SK-N-SH (cell line): ENCODE measurements around the gene YWHAH. TPM values are rescaled to one million over a fixed set of nuclear protein-coding genes. Genes with fewer than 3 reads are reported as not detected.

Experiments
- CTCF ChIA-PET: fragments of 300-600, 350-600 bp; formaldehyde crosslinking; extraction: SDS; loops from one replicate; lab custom pipeline; 2021; lab: Yijun Ruan, JAX
- POLR2A ChIA-PET: fragments of 350-600 bp; sonication (Branson Sonifier 250); formaldehyde crosslinking; extraction: SDS; loops from one replicate; lab custom pipeline; 2020; ENCODE audit warnings: antibody characterized with exemption, inconsistent platforms; lab: Yijun Ruan, JAX
- DNase-seq: peaks from one replicate; pipeline ENCODE4 v3.0.0; 2012
- H2AFZ ChIP-seq: fragments of 200-600 bp; sonication (generic); 2 replicates; pipeline ENCODE4 v1.8.1; 2016; ENCODE audit warnings: antibody characterized with exemption, mild to moderate bottlenecking, low read depth
- H3F3A ChIP-seq: fragments of 200-600 bp; sonication (generic); replicated peaks from 2 replicates; pipeline ENCODE3; 2016; ENCODE audit warnings: antibody characterized with exemption, mild to moderate bottlenecking; ENCODE audit not compliant: insufficient read depth
- H3K27ac ChIP-seq, 2 experiments: fragments of 200-500 bp in 1 of 2; fragments of 200-600 bp in 1 of 2; sonication (Bioruptor generic) in 1 of 2; sonication (generic), shearing (Covaris generic) in 1 of 2; 2 replicates each; pipeline versions ENCODE4 v1.5.1 to v1.6.1; 2014 to 2016; ENCODE audit warnings: low read depth in 2 of 2, inconsistent platforms in 1 of 2, low read length in 1 of 2, mild to moderate bottlenecking in 1 of 2, mixed read lengths in 1 of 2
- H3K27me3 ChIP-seq: fragments of 200-600 bp; sonication (generic), shearing (Covaris generic); 2 replicates; pipeline ENCODE4 v1.6.1; 2016; ENCODE audit warnings: mixed run types; ENCODE audit not compliant: insufficient read depth
- H3K36me3 ChIP-seq, 2 experiments: fragments of 200-500 bp in 1 of 2; fragments of 200-600 bp in 1 of 2; sonication (Bioruptor generic) in 1 of 2; sonication (generic) in 1 of 2; replicated peaks in 1 of 2; 2 replicates each; pipeline versions ENCODE3 to v1.5.1; 2014 to 2016; ENCODE audit warnings: low read length in 1 of 2, mild to moderate bottlenecking in 1 of 2; ENCODE audit not compliant: insufficient read depth in 2 of 2, control insufficient read depth in 1 of 2
- H3K4me1 ChIP-seq, 2 experiments: fragments of 200-500 bp in 1 of 2; fragments of 200-600 bp in 1 of 2; sonication (Bioruptor generic) in 1 of 2; sonication (generic), shearing (Covaris generic) in 1 of 2; 2 replicates each; pipeline versions ENCODE4 v1.5.1 to v1.6.1; 2014 to 2016; ENCODE audit warnings: low read depth in 1 of 2, low read length in 1 of 2, mixed run types in 1 of 2; ENCODE audit not compliant: insufficient read depth in 2 of 2, control insufficient read depth in 1 of 2
- H3K4me2 ChIP-seq: fragments of 200-600 bp; sonication (generic), shearing (Covaris generic); 2 replicates; pipeline ENCODE4 v1.6.1; 2017; ENCODE audit warnings: mixed run types
- H3K4me3 ChIP-seq, 2 experiments: fragments of 200-500 bp in 1 of 2; fragments of 200-600 bp in 1 of 2; sonication (Bioruptor generic) in 1 of 2; sonication (generic), shearing (Covaris generic) in 1 of 2; 2 replicates each; pipeline versions ENCODE4 v1.5.1 to v1.8.1; 2014 to 2016; ENCODE audit warnings: low read depth in 2 of 2, inconsistent platforms in 1 of 2, low read length in 1 of 2, mild to moderate bottlenecking in 1 of 2, mixed read lengths in 1 of 2, moderate library complexity in 1 of 2
- H3K79me2 ChIP-seq: fragments of 200-600 bp; sonication (generic); 2 replicates; pipeline ENCODE4 v1.8.1; 2017; ENCODE audit warnings: mild to moderate bottlenecking; ENCODE audit not compliant: insufficient read depth
- H3K9ac ChIP-seq: fragments of 200-600 bp; sonication (generic); 2 replicates; pipeline ENCODE4 v1.6.1; 2017; ENCODE audit warnings: mixed run types
- H3K9me2 ChIP-seq: fragments of 200-600 bp; sonication (generic); 2 replicates; pipeline ENCODE4 v1.6.1; 2017; ENCODE audit warnings: mixed run types
- H3K9me3 ChIP-seq: fragments of 200-600 bp; sonication (generic); 2 replicates; pipeline ENCODE4 v1.6.1; 2017; ENCODE audit warnings: mixed run types, mild to moderate bottlenecking, moderate library complexity
- H4K20me1 ChIP-seq: fragments of 200-600 bp; sonication (generic); 2 replicates; pipeline ENCODE4 v1.6.1; 2017; ENCODE audit warnings: mild to moderate bottlenecking, mixed run types; ENCODE audit not compliant: insufficient read depth
- CHD2 ChIP-seq: fragments of 150-350 bp; IDR thresholded peaks from 2 replicates; pipeline ENCODE4 v1.6.1; 2018; ENCODE audit warnings: low read length; ENCODE audit not compliant: partially characterized antibody
- EZH2phosphoT487 ChIP-seq: fragments of 200-600 bp; sonication (generic); IDR thresholded peaks from 2 replicates; pipeline ENCODE4 v1.6.1; 2017; ENCODE audit warnings: low read depth, mixed run types, mild to moderate bottlenecking, antibody characterized with exemption, moderate library complexity, borderline replicate concordance
- FOSL2 ChIP-seq: IDR thresholded peaks from 2 replicates; pipeline ENCODE4 v1.4.0; 2012; ENCODE audit warnings: low read depth, mild to moderate bottlenecking, moderate library complexity, borderline replicate concordance
- FOXJ3 ChIP-seq: sonication (generic); formaldehyde crosslinking; IDR thresholded peaks from 2 replicates; pipeline ENCODE4 v1.5.1; 2020; ENCODE audit warnings: mild to moderate bottlenecking, missing genetic modification reagents
- GABPA ChIP-seq: IDR thresholded peaks from 2 replicates; pipeline ENCODE4 v1.4.0; 2012; ENCODE audit warnings: low read depth, mild to moderate bottlenecking
- GATA2 ChIP-seq: sonication (generic); formaldehyde crosslinking; IDR thresholded peaks from 2 replicates; pipeline ENCODE4 v1.5.0; 2020; ENCODE audit warnings: mild to moderate bottlenecking, missing genetic modification reagents
- MEF2A ChIP-seq: IDR thresholded peaks from 2 replicates; pipeline ENCODE4 v1.4.0; 2012; ENCODE audit warnings: low read depth, borderline replicate concordance
- MXI1 ChIP-seq: IDR thresholded peaks from 2 replicates; pipeline ENCODE4 v1.6.1; 2012; ENCODE audit warnings: mild to moderate bottlenecking, low read depth, low read length, improper control_type of control experiment
- PBX3 ChIP-seq: IDR thresholded peaks from 2 replicates; pipeline ENCODE4; 2012
- POLR2AphosphoS5 ChIP-seq: IDR thresholded peaks from 2 replicates; pipeline ENCODE4 v1.6.1; 2012; ENCODE audit warnings: low read depth, low read length
- RFX5 ChIP-seq: IDR thresholded peaks from 2 replicates; pipeline ENCODE4 v1.6.1; 2012; ENCODE audit warnings: mild to moderate bottlenecking, improper control_type of control experiment, low read length
- RXRA ChIP-seq: IDR thresholded peaks from 2 replicates; pipeline ENCODE4 v1.4.0; 2012; ENCODE audit warnings: low read depth, mild to moderate bottlenecking, borderline replicate concordance
- SIN3A ChIP-seq: IDR thresholded peaks from 2 replicates; pipeline ENCODE4 v1.6.1; 2012; ENCODE audit warnings: low read depth, mild to moderate bottlenecking, low read length, moderate library complexity, borderline replicate concordance
- SMC3 ChIP-seq: IDR thresholded peaks from 2 replicates; pipeline ENCODE4 v1.6.1; 2012; ENCODE audit warnings: low read depth, low read length, improper control_type of control experiment
- TAF1 ChIP-seq: IDR thresholded peaks from 2 replicates; pipeline ENCODE4 v1.6.1; 2012; ENCODE audit warnings: low read depth, mild to moderate bottlenecking, low read length, moderate library complexity, borderline replicate concordance
- TCF12 ChIP-seq: IDR thresholded peaks from 2 replicates; pipeline ENCODE4 v1.4.0; 2012
- TEAD4 ChIP-seq: IDR thresholded peaks from 2 replicates; pipeline ENCODE4 v1.4.0; 2012; ENCODE audit warnings: mild to moderate bottlenecking, borderline replicate concordance; ENCODE audit not compliant: insufficient read depth
- USF1 ChIP-seq: IDR thresholded peaks from 2 replicates; pipeline ENCODE4 v1.4.0; 2012; ENCODE audit warnings: low read depth, borderline replicate concordance
- YY1 ChIP-seq: IDR thresholded peaks from 2 replicates; pipeline ENCODE4 v1.4.0; 2012; ENCODE audit warnings: low read depth, mild to moderate bottlenecking
- WGBS: methylation state at CpG from one replicate; pipeline ENCODE4 v1.1.6; 2017; ENCODE audit warnings: low lambda C conversion rate; 5-methylcytosine and 5-hydroxymethylcytosine counted together
- polyA plus RNA-seq, 3 experiments: library from polyadenylated mRNA; depleted of rRNA; stranded (reverse); fragments of >200 nt; gene quantifications; 2 replicates each; pipeline ENCODE4 v1.2.3, GENCODE V29; 2012
- TF ChIP-seq, protein P1 (sequence below): fragments of 150-350 bp; IDR thresholded peaks from 2 replicates; pipeline ENCODE4 v1.6.1; 2017; ENCODE audit warnings: antibody characterized with exemption, low read length, low read depth, borderline replicate concordance

Gene YWHAH
- polyA plus RNA-seq, 1 of the 3 experiments (the other 2 are of a cell fraction), result 102 TPM

DNA sequence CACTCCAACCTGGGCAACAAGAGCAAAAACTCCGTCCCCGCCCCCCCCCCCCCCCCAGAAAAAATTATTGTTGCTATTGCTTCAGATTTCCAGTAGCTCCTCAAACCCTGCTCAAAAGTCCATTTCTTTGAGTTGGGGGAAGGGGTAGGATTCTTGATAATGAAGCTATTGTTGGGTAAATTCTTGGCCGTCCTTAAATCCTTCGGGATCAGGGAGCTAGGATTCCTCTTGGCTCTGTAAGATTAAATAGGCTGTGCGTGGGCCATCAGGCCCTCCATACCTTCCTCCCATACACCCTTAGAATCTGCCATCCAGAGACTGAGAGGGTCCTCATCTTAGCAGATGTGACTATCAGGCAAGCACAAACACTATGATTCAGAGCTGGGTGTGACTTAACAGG is 16.4 kb downstream of the YWHAH start:
- CTCF ChIA-PET, result interaction anchor here (0.6 to 2.6 kb wide), 6 partner anchors 9 to 529 kb away, joined by 3 to 19 read pairs (median 4); partner anchors contain the start of gene PISD
- no peak overlapping the region for H2AFZ ChIP-seq
- H3K79me2 ChIP-seq, result peaks cover 28% of the 10 kb centered on the region
- 92% methylated on average over 3 of the region's 5 CpGs for WGBS
- POLR2A ChIA-PET, result no interaction called here
- no peak for DNase-seq
- no peak overlapping the region for H3K4me3 ChIP-seq
- no peaks in the 10 kb centered on the region for H3K9me2 ChIP-seq
- peaks cover 30% of the 10 kb centered on the region for H4K20me1 ChIP-seq
- peaks cover 22 to 29% of the 10 kb centered on the region in 2 experiments for H3K36me3 ChIP-seq
- H3K4me1 ChIP-seq, result no peaks in the 10 kb centered on the region
- no peaks in the 10 kb centered on the region for H3K27me3 ChIP-seq
- H3K27ac ChIP-seq, result no peak overlapping the region
- H3K9ac ChIP-seq, result no peak overlapping the region
- H3K4me2 ChIP-seq, result no peak overlapping the region
- H3K9me3 ChIP-seq, result no peaks in the 10 kb centered on the region
- TF ChIP-seq EZH2phosphoT487 (no peak), CHD2 (no peak), RFX5 (no peak), MXI1 (no peak), POLR2AphosphoS5 (no peak), TCF12 (no peak), PBX3 (no peak), SIN3A (no peak)
- TF ChIP-seq, protein P1, sequence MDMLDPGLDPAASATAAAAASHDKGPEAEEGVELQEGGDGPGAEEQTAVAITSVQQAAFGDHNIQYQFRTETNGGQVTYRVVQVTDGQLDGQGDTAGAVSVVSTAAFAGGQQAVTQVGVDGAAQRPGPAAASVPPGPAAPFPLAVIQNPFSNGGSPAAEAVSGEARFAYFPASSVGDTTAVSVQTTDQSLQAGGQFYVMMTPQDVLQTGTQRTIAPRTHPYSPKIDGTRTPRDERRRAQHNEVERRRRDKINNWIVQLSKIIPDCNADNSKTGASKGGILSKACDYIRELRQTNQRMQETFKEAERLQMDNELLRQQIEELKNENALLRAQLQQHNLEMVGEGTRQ, result no peak
- peaks cover 18% of the 10 kb centered on the region for H3F3A ChIP-seq

- Histone ChIP-seq H3K4me3 (no peak overlapping the region), H3K27me3 (no peaks in the 10 kb centered on the region), H3K36me3 (peaks cover 4 to 11% of the 10 kb centered on the region in 2 experiments), H3F3A (peaks cover 18% of the 10 kb centered on the region), H3K27ac (no peak overlapping the region), H3K79me2 (peaks cover 10% of the 10 kb centered on the region), H3K9ac (no peak overlapping the region), H3K9me3 (no peaks in the 10 kb centered on the region), H3K9me2 (no peaks in the 10 kb centered on the region), H3K4me1 (no peaks in the 10 kb centered on the region), H3K4me2 (no peak overlapping the region), H2AFZ (no peak overlapping the region), H4K20me1 (peaks cover 12% of the 10 kb centered on the region; the same call in 1 of the 2 replicates)
- CTCF ChIA-PET, result interaction anchor here (1.1 to 2.6 kb wide), 5 partner anchors 8 to 300 kb away, joined by 3 to 19 read pairs (median 6); partner anchors contain the start of gene PISD
- whole genome bisulfite sequencing, result 72% methylated on average over 11 of the region's 12 CpGs
- no peak for DNase-seq
- POLR2A ChIA-PET, result interaction anchor here (1.1 kb wide), 1 partner anchor 210 kb away, joined by 3 read pairs; no protein-coding TSS in a partner anchor
- TF ChIP-seq USF1 (no peak), TEAD4 (no peak), PBX3 (no peak), GATA2 (CRISPR knock-in tag) (no peak), TCF12 (no peak), SMC3 (no peak), RXRA (no peak), GABPA (no peak), FOSL2 (no peak), MEF2A (no peak), FOXJ3 (CRISPR knock-in tag) (no peak), TAF1 (no peak), MXI1 (no peak), YY1 (no peak), SIN3A (no peak)
- TF ChIP-seq, protein P1, result no peak
Observed at GRCh38 chr22:31962387-31963125, 18.2 kb downstream of the YWHAH start.
